Chondrocyte (in vitro differentiated cells): Measurements from ENCODE around the gene PCDHGB3. TPM values are rescaled to one million over a fixed set of nuclear protein-coding genes. Genes with fewer than 3 reads are reported as not detected.

ENCODE experiments used
- DNase-seq: peaks from one replicate; pipeline ENCODE4 v3.0.0; 2021; ENCODE audit warnings: mixed read lengths, low spot score
- H3K27ac Mint-ChIP-seq: one replicate; pipeline ENCODE4 v1.8.0; 2021; ENCODE audit warnings: mild to moderate bottlenecking, moderate library complexity, mixed read lengths; ENCODE audit not compliant: unreplicated experiment
- H3K27me3 Mint-ChIP-seq: 2 replicates; pipeline ENCODE4 v1.8.0; 2021; ENCODE audit warnings: low read depth, mixed read lengths
- H3K36me3 Mint-ChIP-seq: 2 replicates; pipeline ENCODE4 v1.8.0; 2021; ENCODE audit warnings: low read depth, mixed read lengths
- H3K4me1 Mint-ChIP-seq: 2 replicates; pipeline ENCODE4 v1.8.0; 2021; ENCODE audit warnings: low read depth, mild to moderate bottlenecking, mixed read lengths
- H3K4me3 Mint-ChIP-seq: one replicate; pipeline ENCODE4 v1.8.0; 2021; ENCODE audit warnings: mild to moderate bottlenecking, moderate library complexity, mixed read lengths; ENCODE audit not compliant: unreplicated experiment
- H3K9me3 Mint-ChIP-seq: 2 replicates; pipeline ENCODE4 v1.8.0; 2021; ENCODE audit warnings: low read depth, mixed read lengths
- CTCF ChIP-seq: fragments of 200-600 bp; sonication (generic); IDR thresholded peaks from 2 replicates; pipeline ENCODE4 v1.5.0; 2021; ENCODE audit warnings: antibody characterized with exemption, mild to moderate bottlenecking, moderate library complexity
- total RNA-seq: library from RNA; stranded (reverse); gene quantifications from 3 replicates; pipeline ENCODE4 v1.2.1, GENCODE V29; 2021

PCDHGB3 gene
- total RNA-seq, 1 donor from 2014 or later = 0.30 TPM

DNA sequence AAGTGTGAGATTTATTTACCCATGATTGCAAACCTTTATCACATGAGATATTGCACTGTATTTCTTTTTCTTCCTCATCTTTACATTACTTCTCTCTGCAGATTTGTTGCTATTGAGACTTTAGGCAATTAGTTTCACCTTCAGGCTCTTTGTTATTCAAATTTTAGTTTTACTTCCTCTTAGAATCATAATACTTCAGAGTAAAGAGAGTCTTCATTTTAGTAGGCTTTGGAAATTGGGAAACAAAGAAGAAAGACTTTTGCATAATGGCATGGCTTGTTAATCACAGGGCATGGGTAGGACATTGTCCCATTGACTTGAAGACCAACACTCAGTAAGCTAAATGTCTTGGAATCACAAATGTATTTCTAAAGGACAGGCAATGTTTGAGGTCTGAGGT is 7.3 kb upstream of the PCDHGB3 start:
- Mint-ChIP-seq H3K4me1 (no peaks in the 10 kb centered on the region), H3K36me3 (peaks cover 12% of the 10 kb centered on the region), H3K27me3 (no peaks in the 10 kb centered on the region), H3K4me3 (no peak overlapping the region), H3K27ac (no peak overlapping the region), H3K9me3 (peaks cover 68% of the 10 kb centered on the region)
- no peak for TF ChIP-seq CTCF
- no peak for DNase-seq

GRCh38 chr5:141363952-141364660 is 5.9 kb upstream of the PCDHGB3 start, which contains the start of gene PCDHGA5:
PCDHGA5 (plus strand) TSS chr5:141364162; CDS start chr5:141364331, 169 bp downstream.
- TF ChIP-seq CTCF = no peak
- no peak for DNase-seq
- Mint-ChIP-seq H3K4me1 (no peaks in the 10 kb centered on the region), H3K4me3 (no peak within 1 kb of the TSS), H3K27ac (no peak within 1 kb of the TSS), H3K36me3 (peaks cover 12% of the 10 kb centered on the region), H3K9me3 (peaks cover 67% of the 10 kb centered on the region), H3K27me3 (no peaks in the 10 kb centered on the region)

DNA sequence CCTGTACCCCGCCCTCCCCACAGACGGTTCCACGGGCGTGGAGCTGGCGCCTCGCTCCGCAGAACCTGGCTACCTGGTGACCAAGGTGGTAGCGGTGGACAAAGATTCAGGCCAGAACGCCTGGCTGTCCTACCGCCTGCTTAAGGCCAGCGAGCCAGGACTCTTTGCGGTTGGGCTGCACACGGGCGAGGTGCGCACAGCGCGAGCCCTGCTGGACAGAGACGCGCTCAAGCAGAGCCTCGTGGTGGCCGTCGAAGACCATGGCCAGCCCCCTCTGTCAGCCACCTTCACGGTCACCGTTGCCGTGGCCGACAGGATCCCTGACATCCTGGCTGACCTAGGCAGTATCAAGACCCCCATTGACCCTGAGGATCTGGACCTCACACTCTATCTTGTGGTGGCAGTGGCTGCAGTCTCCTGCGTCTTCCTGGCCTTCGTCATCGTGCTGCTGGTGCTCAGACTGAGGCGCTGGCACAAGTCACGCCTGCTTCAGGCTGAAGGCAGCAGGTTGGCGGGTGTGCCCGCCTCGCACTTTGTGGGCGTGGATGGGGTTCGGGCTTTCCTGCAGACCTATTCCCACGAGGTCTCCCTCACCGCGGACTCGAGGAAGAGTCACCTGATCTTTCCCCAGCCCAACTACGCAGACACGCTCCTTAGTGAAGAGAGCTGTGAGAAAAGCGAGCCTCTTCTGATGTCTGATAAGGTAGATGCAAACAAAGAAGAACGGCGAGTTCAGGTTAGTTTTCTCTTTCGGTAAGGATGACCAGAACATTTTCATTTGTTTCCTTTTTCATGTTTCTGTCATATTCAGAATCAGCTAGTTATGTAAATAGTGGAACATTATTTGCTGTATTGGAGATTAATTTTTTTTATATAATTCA is 3.8 kb upstream of the PCDHGB3 start:
- Mint-ChIP-seq H3K27ac (no peak overlapping the region), H3K27me3 (no peaks in the 10 kb centered on the region), H3K4me1 (no peaks in the 10 kb centered on the region), H3K4me3 (no peak overlapping the region), H3K36me3 (peaks cover 8% of the 10 kb centered on the region), H3K9me3 (peaks cover 62% of the 10 kb centered on the region)
- no peak for DNase-seq
- TF ChIP-seq CTCF = no peak

DNA sequence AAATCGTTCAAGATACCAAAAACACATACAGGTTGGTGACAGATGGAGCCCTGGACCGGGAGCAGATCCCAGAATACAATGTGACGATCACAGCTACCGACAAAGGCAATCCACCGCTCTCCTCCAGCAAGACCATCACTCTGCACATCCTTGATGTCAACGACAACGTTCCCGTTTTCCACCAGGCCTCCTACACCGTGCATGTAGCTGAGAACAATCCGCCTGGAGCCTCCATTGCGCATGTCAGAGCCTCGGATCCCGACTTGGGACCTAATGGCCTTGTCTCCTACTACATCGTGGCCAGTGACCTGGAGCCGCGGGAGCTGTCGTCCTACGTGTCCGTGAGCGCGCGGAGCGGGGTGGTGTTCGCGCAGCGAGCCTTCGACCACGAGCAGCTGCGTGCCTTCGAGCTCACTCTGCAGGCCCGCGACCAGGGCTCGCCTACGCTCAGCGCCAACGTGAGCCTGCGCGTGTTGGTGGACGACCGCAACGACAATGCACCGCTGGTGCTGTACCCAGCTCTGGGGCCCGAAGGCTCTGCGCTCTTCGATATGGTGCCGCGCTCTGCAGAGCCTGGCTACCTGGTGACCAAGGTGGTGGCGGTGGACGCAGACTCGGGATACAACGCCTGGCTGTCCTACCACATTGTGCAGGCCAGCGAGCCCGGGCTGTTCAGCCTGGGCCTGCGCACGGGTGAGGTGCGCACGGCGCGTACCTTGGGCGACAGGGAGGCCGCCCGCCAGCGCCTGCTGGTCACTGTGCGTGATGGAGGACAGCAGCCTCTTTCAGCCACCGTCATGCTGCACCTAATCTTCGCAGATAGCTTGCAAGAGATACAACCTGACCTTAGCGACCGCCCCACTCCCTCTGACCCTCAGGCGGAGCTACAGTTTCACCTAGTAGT is 1.8 kb downstream of the PCDHGB3 start:
- Mint-ChIP-seq H3K4me1 (no peaks in the 10 kb centered on the region), H3K36me3 (peaks cover 11% of the 10 kb centered on the region), H3K27me3 (no peaks in the 10 kb centered on the region), H3K4me3 (no peak overlapping the region), H3K9me3 (peaks cover 51% of the 10 kb centered on the region), H3K27ac (no peak overlapping the region)
- no peak for TF ChIP-seq CTCF
- DNase-seq = no peak
